GM12878 (cell line): Measurements from ENCODE around the gene MOGAT1. TPM values are rescaled to one million over a fixed set of nuclear protein-coding genes. Genes with fewer than 3 reads are reported as not detected.

Experiments used
- ATAC-seq: fragments of 200-7000 bp; cut with Tn5 transposase; 3 replicates; pipeline ENCODE4 v1.9.1; 2020; ENCODE audit warnings: mild to moderate bottlenecking, moderate library complexity
- Bru-seq: library from RNA; stranded (reverse); fragments of 400-500 nt; gene quantifications from one replicate; lab custom pipeline; 2021; lab: Mats Ljungman, UMichigan
- BruChase-seq, 2 experiments: library from RNA; stranded (reverse); fragments of 400-500 nt; gene quantifications; one replicate each; lab custom pipeline; 2021; lab: Mats Ljungman, UMichigan
- BruUV-seq: library from RNA; stranded (reverse); fragments of 400-500 nt; replicated peaks from 2 replicates; lab custom pipeline; 2021; lab: Mats Ljungman, UMichigan
- CTCF ChIA-PET: fragments of 300-600 bp; sonication (Branson Sonifier 250); formaldehyde crosslinking; extraction: SDS; loops from one replicate; lab custom pipeline; 2021; ENCODE audit warnings: inconsistent platforms; lab: Yijun Ruan, JAX
- POLR2A ChIA-PET: fragments of 350-600 bp; formaldehyde crosslinking; extraction: SDS; loops from one replicate; lab custom pipeline; 2021; ENCODE audit warnings: inconsistent platforms; lab: Charles Lee
- RAD21 ChIA-PET: fragments of 300-600 bp; sonication (Branson Sonifier 250); formaldehyde crosslinking; loops from one replicate; lab custom pipeline; 2023; ENCODE audit warnings: antibody characterized with exemption; ENCODE audit not compliant: unreplicated experiment; lab: Charles Lee
- SMC1A ChIA-PET: fragments of 300-600 bp; sonication (Branson Sonifier 250); formaldehyde crosslinking; loops from one replicate; lab custom pipeline; 2023; ENCODE audit not compliant: unreplicated experiment, uncharacterized antibody; lab: Charles Lee
- DNase-seq: peaks from one replicate; pipeline ENCODE4 v3.0.0-alpha.2; 2011; ENCODE audit warnings: low read depth, low spot score
- FAIRE-seq: peaks from 3 replicates; lab custom pipeline; 2011; peaks lifted over from hg19 to GRCh38; lab: Jason Lieb, UNC
- H2AFZ ChIP-seq: 2 replicates; pipeline ENCODE4 v1.6.0; 2011; ENCODE audit warnings: low read depth, low read length, control low read depth; ENCODE audit not compliant: control insufficient read depth
- H3K27ac ChIP-seq: 2 replicates; pipeline ENCODE4 v1.5.1; 2011; ENCODE audit warnings: control low read depth; ENCODE audit not compliant: control insufficient read depth, insufficient read depth
- H3K27me3 ChIP-seq, 2 experiments: replicated peaks in 1 of 2; 2 replicates each; pipeline versions ENCODE4 v1.6.0 to v1.6.1; 2011; ENCODE audit warnings: low read length in 1 of 2; ENCODE audit not compliant: control insufficient read depth in 2 of 2, insufficient read depth in 2 of 2
- H3K36me3 ChIP-seq, 2 experiments: 2 replicates each; pipeline ENCODE4 v1.5.1; 2011; ENCODE audit warnings: low read length in 1 of 2; ENCODE audit not compliant: control insufficient read depth in 2 of 2, insufficient read depth in 2 of 2
- H3K4me1 ChIP-seq: 2 replicates; pipeline ENCODE4 v1.6.1; 2011; ENCODE audit warnings: mild to moderate bottlenecking, low read length, moderate library complexity, mixed read lengths; ENCODE audit not compliant: control insufficient read depth, insufficient read depth
- H3K4me2 ChIP-seq: 2 replicates; pipeline ENCODE4 v1.6.0; 2011; ENCODE audit warnings: control low read depth; ENCODE audit not compliant: control insufficient read depth, insufficient read depth
- H3K4me3 ChIP-seq: fragments of 200-600 bp; sonication (generic); 2 replicates; pipeline ENCODE4 v1.5.1; 2016
- H3K79me2 ChIP-seq: 2 replicates; pipeline ENCODE4 v1.6.0; 2011; ENCODE audit warnings: low read length; ENCODE audit not compliant: control insufficient read depth, insufficient read depth
- H3K9ac ChIP-seq: 2 replicates; pipeline ENCODE4 v1.8.0; 2011; ENCODE audit warnings: low read length, control low read depth, mixed read lengths; ENCODE audit not compliant: control insufficient read depth, insufficient read depth
- H3K9me3 ChIP-seq: replicated peaks from 3 replicates; pipeline ENCODE4 v1.5.1; 2011; ENCODE audit warnings: mild to moderate bottlenecking, low read length; ENCODE audit not compliant: control insufficient read depth, insufficient read depth
- H4K20me1 ChIP-seq: 2 replicates; pipeline ENCODE4 v1.6.0; 2011; ENCODE audit not compliant: control insufficient read depth, insufficient read depth
- NFIC ChIP-seq: IDR thresholded peaks from 2 replicates; pipeline ENCODE4 v1.6.1; 2012; ENCODE audit warnings: low read depth, mild to moderate bottlenecking, inconsistent platforms, low read length, moderate library complexity
- TCF7 ChIP-seq: IDR thresholded peaks from 2 replicates; pipeline ENCODE4 v1.6.1; 2014; ENCODE audit warnings: antibody characterized with exemption, borderline replicate concordance
- WGBS: methylation state at CpG from one replicate; pipeline ENCODE4 v1.1.6; 2016; ENCODE audit warnings: low lambda C conversion rate; ENCODE audit not compliant: insufficient replicate concordance, insufficient coverage; ENCODE audit errors: missing lambda C conversion rate; 5-methylcytosine and 5-hydroxymethylcytosine counted together
- in situ Hi-C: fragments of 300-500 bp; cut with MboI; formaldehyde crosslinking; loops from 9 replicates; pipeline ENCODE4 v1.14.3; 2018; ENCODE audit warnings: mixed read lengths
- intact Hi-C: fragments of 100-400 bp; cut with micrococcal nuclease; formaldehyde crosslinking; loops from one replicate; pipeline ENCODE4 v1.14.2; 2022; ENCODE audit not compliant: unreplicated experiment
- long read RNA-seq, 2 experiments: library from polyadenylated mRNA; unstranded; transcript quantifications; one replicate each; pipeline ENCODE4 v2.0.0, GENCODE V29; 2019 to 2020
- polyA minus RNA-seq, 3 experiments: library from RNA; depleted of rRNA, polyadenylated mRNA; stranded (reverse); fragments of >200 nt; gene quantifications; 2 replicates each; pipeline ENCODE4 v1.2.3, GENCODE V29; 2011
- polyA plus RNA-seq, 11 experiments: library from polyadenylated mRNA; depleted of rRNA in 4 of 11; unstranded in 6 of 11; stranded (reverse) in 5 of 11; fragments of >200 nt; fragmentation: Nextera tagmentation in 4 of 11; fragmentation: Illumina TruSeq in 1 of 11; extraction: Ambion mirVana in 4 of 11; extraction: Trizol in 1 of 11; gene quantifications; 1 replicate in 1 of 11; 2 replicates in 10 of 11; pipeline versions ENCODE4 v1.2.1 to v1.2.3, GENCODE V29; 2011 to 2016; ENCODE audit warnings: inconsistent platforms in 2 of 11, missing spikeins in 2 of 11, low read depth in 1 of 11
- total RNA-seq, 4 experiments: library from RNA; depleted of rRNA in 3 of 4; stranded (reverse); fragments of >200 nt in 3 of 4; fragmentation: Illumina TruSeq in 1 of 4; extraction: Trizol in 1 of 4; gene quantifications; 2 replicates each; pipeline versions ENCODE4 v1.2.1 to v1.2.3, GENCODE V29; 2013 to 2021

The MOGAT1 gene
- total RNA-seq (2013; cell fraction: nucleolus; rRNA removed) = not detected in 2 replicates
- not detected in 2 replicates for total RNA-seq (2014; rRNA removed)
- total RNA-seq (2014; rRNA removed; fragmentation: Illumina TruSeq; extraction: Trizol) = not detected in 2 replicates
- total RNA-seq (2021) = not detected in 2 replicates
- polyA plus RNA-seq (2011; ENCODE audit: low read depth) = not detected
- not detected in 2 replicates for polyA plus RNA-seq (2011; rRNA removed)
- not detected in 2 replicates for polyA plus RNA-seq (2011; cell fraction: cytosol; rRNA removed)
- not detected in 2 replicates for polyA plus RNA-seq (2011; cell fraction: nucleus; rRNA removed)
- polyA plus RNA-seq (2012) = not detected in 2 replicates
- not detected in 2 replicates for polyA plus RNA-seq (2014; fragmentation: Illumina TruSeq; extraction: Trizol)
- not detected for polyA plus RNA-seq (2014; fragmentation: Nextera tagmentation; extraction: Ambion mirVana)
- not detected in 2 replicates for polyA plus RNA-seq (2014; rRNA removed)
- polyA plus RNA-seq (2016; fragmentation: Nextera tagmentation; extraction: Ambion mirVana) = not detected
- not detected in 2 replicates for polyA minus RNA-seq (2011; rRNA and poly(A)+ RNA removed)
- not detected in 2 replicates for polyA minus RNA-seq (2011; cell fraction: cytosol; rRNA and poly(A)+ RNA removed)
- polyA minus RNA-seq (2011; cell fraction: nucleus; rRNA and poly(A)+ RNA removed) = not detected in 2 replicates
- Bru-seq, nascent RNA = percentile 9 among the genes with signal in this experiment
- percentile 8 among the genes with signal in this experiment for BruChase-seq, experiment 1, labeled RNA remaining after a 6-hour chase
- BruChase-seq, experiment 2, labeled RNA remaining after a 2-hour chase = percentile 5 among the genes with signal in this experiment
- long read RNA-seq, experiment 1 = 0 reads
- long read RNA-seq, experiment 2 = 0 reads

DNA sequence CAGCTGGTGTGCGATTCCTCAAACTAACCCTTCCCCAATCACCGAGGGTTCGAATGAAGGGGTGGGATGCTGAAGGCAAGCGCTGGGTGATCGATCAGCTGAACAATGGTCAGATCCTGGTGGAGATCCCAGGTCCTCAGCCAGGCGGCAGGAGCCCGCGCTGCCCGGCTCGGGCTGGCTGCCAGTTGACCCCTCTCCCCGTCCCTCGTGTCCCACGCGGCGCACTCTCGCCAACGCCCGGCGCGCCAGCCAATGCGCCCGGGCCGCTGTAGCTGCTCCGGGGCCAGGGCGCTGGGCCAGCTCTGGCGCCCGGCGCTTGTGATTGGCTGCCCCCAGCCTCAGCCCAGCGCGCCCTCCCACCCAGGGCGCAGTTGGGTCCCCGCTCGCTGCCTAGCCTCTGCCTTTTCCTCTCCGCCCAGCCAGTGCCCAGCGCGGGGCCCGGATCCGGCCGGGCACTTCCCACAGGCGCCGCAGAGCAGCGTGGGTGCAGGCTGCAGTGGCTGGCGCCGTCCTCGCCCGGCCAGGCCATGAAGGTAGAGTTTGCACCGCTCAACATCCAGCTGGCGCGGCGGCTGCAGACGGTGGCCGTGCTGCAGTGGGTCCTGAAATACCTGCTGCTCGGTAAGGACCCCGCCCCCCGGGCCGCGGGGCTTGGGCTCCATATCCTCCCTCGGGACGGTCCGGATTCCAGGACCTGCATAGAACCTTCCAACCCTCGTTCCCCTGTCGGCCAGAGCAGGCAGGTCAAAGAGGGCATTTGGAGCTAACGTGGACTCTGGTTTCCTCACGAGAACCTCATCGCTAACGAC lies at the start of gene MOGAT1:
TSS of gene MOGAT1 (plus strand) at position 400 of the 809 bp plus-strand sequence. CDS start at position 528, 128 bp downstream.
- Histone ChIP-seq H4K20me1 (no peaks in the 10 kb centered on the region), H3K79me2 (no peaks in the 10 kb centered on the region), H3K4me2 (no peak within 1 kb of the TSS), H3K9me3 (no peaks in the 10 kb centered on the region)
- in situ Hi-C loops = no loop called here
- FAIRE-seq = no peak
- intact Hi-C loops = no loop called here
- 35% methylated on average over 56 of the region's 66 CpGs for WGBS
- TF ChIP-seq NFIC (no peak), TCF7 (no peak)
- TF ChIP-seq, all 136 proteins: peak for 0
- no peaks in the 10 kb centered on the region for H3K36me3 ChIP-seq
- DNase-seq (no peak), ATAC-seq (no peak; the same call in 1 of the 3 replicates)
- ChIA-PET RAD21 (no interaction called here), POLR2A (no interaction called here), SMC1A (interaction anchor here (0.6 kb wide), 1 partner anchor 59 kb away, joined by 3 read pairs; no protein-coding TSS in a partner anchor), CTCF (interaction anchor here (1.9 kb wide), 1 partner anchor 19 kb away, joined by 8 read pairs; no protein-coding TSS in a partner anchor)
- H3K4me3 ChIP-seq = no peak within 1 kb of the TSS
- H2AFZ ChIP-seq = no peak within 1 kb of the TSS
- H3K27ac ChIP-seq = no peak within 1 kb of the TSS
- H3K4me1 ChIP-seq = no peaks in the 10 kb centered on the region
- H3K27me3 ChIP-seq = peaks cover 3 to 8% of the 10 kb centered on the region in 2 experiments
- BruUV-seq = no TSS peak
- H3K9ac ChIP-seq = no peak within 1 kb of the TSS
